Nephron progenitor cell (in vitro differentiated cells): ENCODE results near the gene TOLLIP.

Experiments used
- DNase-seq: peaks from one replicate; pipeline ENCODE4 v3.0.0; 2021
- H3K27ac Mint-ChIP-seq: 2 replicates; pipeline ENCODE4 v1.8.0; 2021; ENCODE audit warnings: mild to moderate bottlenecking, moderate library complexity, mixed read lengths
- H3K27me3 Mint-ChIP-seq: 2 replicates; pipeline ENCODE4 v1.8.0; 2021; ENCODE audit warnings: mild to moderate bottlenecking, low read depth, mixed read lengths; ENCODE audit not compliant: poor library complexity
- H3K36me3 Mint-ChIP-seq: 2 replicates; pipeline ENCODE4 v1.8.0; 2021; ENCODE audit warnings: low read depth, mixed read lengths
- H3K4me1 Mint-ChIP-seq: 2 replicates; pipeline ENCODE4 v1.8.0; 2021; ENCODE audit warnings: mixed read lengths
- H3K4me3 Mint-ChIP-seq: 2 replicates; pipeline ENCODE4 v1.8.0; 2021; ENCODE audit warnings: mild to moderate bottlenecking, moderate library complexity, mixed read lengths
- H3K9me3 Mint-ChIP-seq: 2 replicates; pipeline ENCODE4 v1.8.0; 2021; ENCODE audit warnings: mild to moderate bottlenecking, moderate library complexity, mixed read lengths
- CTCF ChIP-seq: fragments of 200-600 bp; sonication (generic); IDR thresholded peaks from 2 replicates; pipeline ENCODE4 v1.5.0; 2021; ENCODE audit warnings: antibody characterized with exemption

Gene TOLLIP

GRCh38 chr11:1339066-1339675 is 29.7 kb upstream of the TOLLIP start:
- DNase-seq, result no peak
- peaks cover 38% of the 10 kb centered on the region for H3K27me3 Mint-ChIP-seq
- peaks cover 14% of the 10 kb centered on the region for H3K4me1 Mint-ChIP-seq
- H3K27ac Mint-ChIP-seq, result no peak overlapping the region
- peaks cover 4% of the 10 kb centered on the region for H3K36me3 Mint-ChIP-seq
- no peak overlapping the region for H3K4me3 Mint-ChIP-seq
- TF ChIP-seq CTCF, result no peak
- peaks cover 19% of the 10 kb centered on the region for H3K9me3 Mint-ChIP-seq

GRCh38 chr11:1338201-1339065 is 29.0 kb upstream of the TOLLIP start:
- H3K36me3 Mint-ChIP-seq, result peaks cover 4% of the 10 kb centered on the region
- H3K4me3 Mint-ChIP-seq, result peak overlapping the region; percentile 54
- peaks cover 14% of the 10 kb centered on the region for H3K4me1 Mint-ChIP-seq
- TF ChIP-seq CTCF, result no peak
- no peak overlapping the region for H3K27ac Mint-ChIP-seq
- H3K27me3 Mint-ChIP-seq, result peaks cover 38% of the 10 kb centered on the region
- peaks cover 24% of the 10 kb centered on the region for H3K9me3 Mint-ChIP-seq
- no peak for DNase-seq

- DNase-seq, result no peak
- Mint-ChIP-seq H3K9me3 (peaks cover 32% of the 10 kb centered on the region), H3K36me3 (peaks cover 4% of the 10 kb centered on the region), H3K4me1 (peaks cover 14% of the 10 kb centered on the region), H3K27me3 (peaks cover 39% of the 10 kb centered on the region), H3K27ac (no peak overlapping the region), H3K4me3 (peak overlapping the region; percentile 73)
- no peak for TF ChIP-seq CTCF
Measured at GRCh38 chr11:1337647-1338007, 28.2 kb upstream of the TOLLIP start.

GRCh38 chr11:1336836-1337646 is 27.6 kb upstream of the TOLLIP start:
- Mint-ChIP-seq H3K27me3 (peaks cover 45% of the 10 kb centered on the region), H3K27ac (no peak overlapping the region), H3K9me3 (peaks cover 36% of the 10 kb centered on the region), H3K4me3 (no peak overlapping the region), H3K36me3 (peaks cover 4% of the 10 kb centered on the region), H3K4me1 (peaks cover 14% of the 10 kb centered on the region)
- no peak for TF ChIP-seq CTCF
- DNase-seq, result peak; percentile 55

- TF ChIP-seq CTCF, result no peak
- Mint-ChIP-seq H3K27me3 (peaks cover 52% of the 10 kb centered on the region), H3K36me3 (peaks cover 4% of the 10 kb centered on the region), H3K4me1 (peaks cover 14% of the 10 kb centered on the region), H3K4me3 (peak overlapping the region; percentile 76), H3K27ac (no peak overlapping the region), H3K9me3 (peaks cover 37% of the 10 kb centered on the region)
- DNase-seq, result peak; percentile 71
Measured at GRCh38 chr11:1335811-1336761, 26.7 kb upstream of the TOLLIP start.
